OCI-LY7 (cell line): ENCODE results near the gene SPAG9.

Experiments
- EZH2phosphoT487 ChIP-seq: fragments of 200-600 bp; sonication (generic); IDR thresholded peaks from 2 replicates; pipeline ENCODE4 v1.6.1; 2018; ENCODE audit warnings: low read depth, borderline replicate concordance, mild to moderate bottlenecking, mixed run types, antibody characterized with exemption, low read length, moderate library complexity, mixed read lengths
- TF ChIP-seq, protein P1 (sequence below): fragments of 200-600 bp; sonication (generic); conservative IDR thresholded peaks from 2 replicates; pipeline ENCODE4 v1.5.1; 2014; ENCODE audit warnings: mild to moderate bottlenecking, antibody characterized with exemption, low read length, moderate library complexity, mixed read lengths

DNA sequence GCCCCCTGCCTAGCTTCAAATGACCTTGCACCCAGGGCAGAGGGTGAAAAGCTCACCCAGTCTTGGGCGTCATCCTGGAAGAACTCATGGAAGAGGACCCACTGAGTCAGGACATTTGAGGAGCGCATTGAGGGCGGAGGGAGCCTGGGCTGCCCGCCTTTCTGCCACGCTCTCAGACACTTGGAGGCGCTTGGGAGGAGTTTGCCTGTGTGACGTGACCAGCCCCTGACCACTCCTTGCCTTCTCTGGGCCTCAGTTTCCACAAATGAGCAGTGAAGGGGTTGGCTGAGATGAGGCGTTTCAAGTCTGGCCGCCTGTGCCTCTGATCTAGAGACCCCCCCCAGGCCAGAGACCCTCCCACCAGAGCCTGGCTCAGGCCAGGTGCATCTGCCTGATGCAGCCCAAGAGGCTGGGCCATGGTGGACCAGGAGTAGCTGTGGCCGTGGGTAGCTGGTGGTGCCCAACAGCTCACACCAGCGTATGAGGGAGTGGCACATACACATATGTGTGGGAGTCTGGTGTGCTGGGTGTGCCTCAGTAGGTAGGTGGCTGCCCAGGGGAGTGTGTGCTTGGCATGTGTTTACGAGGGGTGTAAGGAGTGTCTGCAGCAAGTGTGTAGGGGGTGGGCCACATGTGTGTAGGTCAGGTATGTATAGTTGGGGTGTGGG is 174.3 kb downstream of the SPAG9 start:
- TF ChIP-seq, protein P1, sequence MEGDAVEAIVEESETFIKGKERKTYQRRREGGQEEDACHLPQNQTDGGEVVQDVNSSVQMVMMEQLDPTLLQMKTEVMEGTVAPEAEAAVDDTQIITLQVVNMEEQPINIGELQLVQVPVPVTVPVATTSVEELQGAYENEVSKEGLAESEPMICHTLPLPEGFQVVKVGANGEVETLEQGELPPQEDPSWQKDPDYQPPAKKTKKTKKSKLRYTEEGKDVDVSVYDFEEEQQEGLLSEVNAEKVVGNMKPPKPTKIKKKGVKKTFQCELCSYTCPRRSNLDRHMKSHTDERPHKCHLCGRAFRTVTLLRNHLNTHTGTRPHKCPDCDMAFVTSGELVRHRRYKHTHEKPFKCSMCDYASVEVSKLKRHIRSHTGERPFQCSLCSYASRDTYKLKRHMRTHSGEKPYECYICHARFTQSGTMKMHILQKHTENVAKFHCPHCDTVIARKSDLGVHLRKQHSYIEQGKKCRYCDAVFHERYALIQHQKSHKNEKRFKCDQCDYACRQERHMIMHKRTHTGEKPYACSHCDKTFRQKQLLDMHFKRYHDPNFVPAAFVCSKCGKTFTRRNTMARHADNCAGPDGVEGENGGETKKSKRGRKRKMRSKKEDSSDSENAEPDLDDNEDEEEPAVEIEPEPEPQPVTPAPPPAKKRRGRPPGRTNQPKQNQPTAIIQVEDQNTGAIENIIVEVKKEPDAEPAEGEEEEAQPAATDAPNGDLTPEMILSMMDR: no peak
- TF ChIP-seq EZH2phosphoT487: no peak
